ENCODE results near the gene OR6F1. TPM values are rescaled to one million over a fixed set of nuclear protein-coding genes. Genes with fewer than 3 reads are reported as not detected.
"Not testable (repeated sequence)": the region's sequence is repeated elsewhere in the genome, so short reads cannot be mapped to it uniquely, and the experiment has no call there.

OR6F1 gene
- total RNA-seq (not detected), polyA plus RNA-seq (not detected)

GRCh38 chr1:247716546-247716945, at the start of gene OR6F1:
Gene OR6F1 (minus strand): TSS chr1:247716646. CDS start chr1:247712755, 3,891 bp downstream.
- intact Hi-C loops (cut with micrococcal nuclease): no loop called here
- ChIA-PET POLR2A (ENCODE audit: partially characterized antibody) (no interaction called here), CTCF (ENCODE audit: partially characterized antibody) (no interaction called here)
- H3K9me3 ChIP-seq (ENCODE audit: control insufficient read depth in 1 of 2, low read length in 2 of 2): peaks cover 0 to 4% of the 10 kb centered on the region in 2 donors
- no peak within 1 kb of the TSS for H3K4me3 Mint-ChIP-seq
- peak within 1 kb of the TSS in 1 of 7 donors; percentile 68 for H3K27ac Mint-ChIP-seq
- no peaks in the 10 kb centered on the region for H3K36me3 Mint-ChIP-seq
- no peaks in the 10 kb centered on the region for H3K4me1 Mint-ChIP-seq
- DNase-seq: no peak
- no peak within 1 kb of the TSS for H3K4me3 ChIP-seq (ENCODE audit: low read length in 2 of 2)
- no peaks in the 10 kb centered on the region for H3K27me3 ChIP-seq (ENCODE audit: insufficient read depth, low read length)
- H3K27me3 Mint-ChIP-seq: no peaks in the 10 kb centered on the region
- H3K36me3 ChIP-seq (ENCODE audit: insufficient read depth, low read length): no peaks in the 10 kb centered on the region
- peaks cover 0 to 10% (median 4%) of the 10 kb centered on the region in 8 donors for H3K9me3 Mint-ChIP-seq
- no peak within 1 kb of the TSS for H3K27ac ChIP-seq (ENCODE audit: low read depth, low read length)
- no peaks in the 10 kb centered on the region for H3K4me1 ChIP-seq (ENCODE audit: insufficient read depth, low read length)

DNA sequence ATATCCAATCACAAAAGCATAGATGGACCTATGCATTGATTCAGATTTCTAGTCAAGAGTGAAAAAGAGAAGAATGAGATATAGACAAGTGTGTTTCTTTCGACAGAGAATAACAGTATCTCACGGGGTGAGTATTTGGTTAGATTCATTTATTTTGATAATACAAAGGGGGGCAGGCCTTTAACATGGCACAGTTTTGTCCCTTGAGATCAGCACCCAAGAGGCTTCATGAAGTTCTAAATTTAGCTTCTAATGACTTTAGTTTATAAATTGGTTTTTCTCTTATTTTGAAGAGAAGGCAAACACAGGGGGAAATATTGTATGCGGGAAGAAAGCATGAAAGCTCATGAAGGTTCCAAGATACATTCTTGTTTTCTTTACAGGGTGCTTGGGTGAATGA, 44.0 kb upstream of the OR6F1 start, which contains the start of gene OR1C1:
OR1C1 (minus strand) TSS at position 101 of the 400 bp plus-strand sequence. CDS start 2,150 bp downstream, outside the sequence.
- H3K4me1 ChIP-seq (ENCODE audit: insufficient read depth, low read length): no peaks in the 10 kb centered on the region
- Mint-ChIP-seq H3K4me3 (no peak within 1 kb of the TSS), H3K27me3 (peaks cover 0 to 1% of the 10 kb centered on the region in 2 donors), H3K9me3 (peaks cover 0 to 4% (median 2%) of the 10 kb centered on the region in 8 donors), H3K36me3 (no peaks in the 10 kb centered on the region), H3K27ac (no peak within 1 kb of the TSS), H3K4me1 (no peaks in the 10 kb centered on the region)
- H3K4me3 ChIP-seq (ENCODE audit: low read length in 2 of 2): no peak within 1 kb of the TSS
- H3K27me3 ChIP-seq (ENCODE audit: insufficient read depth, low read length): no peaks in the 10 kb centered on the region
- no peaks in the 10 kb centered on the region for H3K9me3 ChIP-seq (ENCODE audit: control insufficient read depth in 1 of 2, low read length in 2 of 2)
- no peak within 1 kb of the TSS for H3K27ac ChIP-seq (ENCODE audit: low read depth, low read length)
- CTCF ChIA-PET (ENCODE audit: partially characterized antibody): no interaction called here
- DNase-seq: no peak
- POLR2A ChIA-PET (ENCODE audit: partially characterized antibody): interaction anchor here (0.6 kb wide), 1 partner anchor 72 kb away, joined by 3 read pairs; no protein-coding TSS in a partner anchor
- no peaks in the 10 kb centered on the region for H3K36me3 ChIP-seq (ENCODE audit: insufficient read depth, low read length)
- intact Hi-C loops (cut with micrococcal nuclease): no loop called here

- H3K4me1 Mint-ChIP-seq; H3K36me3 Mint-ChIP-seq; POLR2A ChIA-PET (ENCODE audit: partially characterized antibody); intact Hi-C loops (cut with micrococcal nuclease); H3K27ac Mint-ChIP-seq; H3K4me1 ChIP-seq (ENCODE audit: insufficient read depth, low read length); H3K9me3 ChIP-seq (ENCODE audit: control insufficient read depth in 1 of 2, low read length in 2 of 2); H3K27me3 Mint-ChIP-seq; H3K36me3 ChIP-seq (ENCODE audit: insufficient read depth, low read length); CTCF ChIA-PET (ENCODE audit: partially characterized antibody); H3K4me3 ChIP-seq (ENCODE audit: low read length in 2 of 2); H3K4me3 Mint-ChIP-seq; DNase-seq; H3K27ac ChIP-seq (ENCODE audit: low read depth, low read length); H3K27me3 ChIP-seq (ENCODE audit: insufficient read depth, low read length): not testable (repeated sequence)
- H3K9me3 Mint-ChIP-seq: peaks cover 0 to 30% (median 13%) of the 10 kb centered on the region in 8 donors
Observed at GRCh38 chr1:247754311-247754710, 37.9 kb upstream of the OR6F1 start.

GRCh38 chr1:247749870-247750269, 33.4 kb upstream of the OR6F1 start:
- no peaks in the 10 kb centered on the region for H3K27me3 ChIP-seq (ENCODE audit: insufficient read depth, low read length)
- CTCF ChIA-PET (ENCODE audit: partially characterized antibody): no interaction called here
- H3K36me3 ChIP-seq (ENCODE audit: insufficient read depth, low read length): no peaks in the 10 kb centered on the region
- POLR2A ChIA-PET (ENCODE audit: partially characterized antibody): no interaction called here
- DNase-seq: no peak
- H3K4me1 Mint-ChIP-seq: no peaks in the 10 kb centered on the region
- H3K9me3 ChIP-seq (ENCODE audit: control insufficient read depth in 1 of 2, low read length in 2 of 2): no peaks in the 10 kb centered on the region
- H3K27ac Mint-ChIP-seq: no peak overlapping the region
- H3K9me3 Mint-ChIP-seq: peaks cover 0 to 30% (median 11%) of the 10 kb centered on the region in 8 donors
- H3K4me1 ChIP-seq (ENCODE audit: insufficient read depth, low read length): no peaks in the 10 kb centered on the region
- H3K36me3 Mint-ChIP-seq: no peaks in the 10 kb centered on the region
- no peaks in the 10 kb centered on the region for H3K27me3 Mint-ChIP-seq
- H3K27ac ChIP-seq (ENCODE audit: low read depth, low read length): no peak overlapping the region
- H3K4me3 Mint-ChIP-seq: no peak overlapping the region
- intact Hi-C loops (cut with micrococcal nuclease): no loop called here
- no peak overlapping the region for H3K4me3 ChIP-seq (ENCODE audit: low read length in 2 of 2)

DNA sequence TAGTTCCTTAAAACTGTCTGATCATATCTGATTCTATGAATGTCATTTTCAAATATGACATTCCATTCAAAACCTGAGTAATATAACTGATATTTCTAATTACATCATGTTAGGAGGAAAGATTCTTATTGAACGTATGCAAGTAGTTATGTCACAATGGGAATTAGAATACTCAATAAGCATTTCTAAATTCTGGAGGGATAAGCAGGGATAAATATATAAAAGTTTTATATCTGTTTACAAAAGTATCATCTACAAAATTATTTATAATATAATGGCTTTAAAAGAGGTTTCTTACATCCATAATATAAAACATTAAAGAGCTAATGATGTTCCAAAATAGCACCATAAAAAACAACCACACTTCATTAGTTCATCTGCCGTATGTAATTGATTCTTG, 31.6 kb upstream of the OR6F1 start, which contains the start of gene OR14A2:
OR14A2 (minus strand) TSS at position 101 of the 400 bp plus-strand sequence.
- no peak within 1 kb of the TSS for H3K27ac Mint-ChIP-seq
- no peaks in the 10 kb centered on the region for H3K27me3 ChIP-seq (ENCODE audit: insufficient read depth, low read length)
- no peaks in the 10 kb centered on the region for H3K36me3 ChIP-seq (ENCODE audit: insufficient read depth, low read length)
- H3K4me1 ChIP-seq (ENCODE audit: insufficient read depth, low read length): no peaks in the 10 kb centered on the region
- H3K4me1 Mint-ChIP-seq: no peaks in the 10 kb centered on the region
- CTCF ChIA-PET (ENCODE audit: partially characterized antibody): no interaction called here
- intact Hi-C loops (cut with micrococcal nuclease): no loop called here
- no peak within 1 kb of the TSS for H3K4me3 Mint-ChIP-seq
- POLR2A ChIA-PET (ENCODE audit: partially characterized antibody): no interaction called here
- no peak within 1 kb of the TSS for H3K4me3 ChIP-seq (ENCODE audit: low read length in 2 of 2)
- peaks cover 0 to 29% (median 11%) of the 10 kb centered on the region in 8 donors for H3K9me3 Mint-ChIP-seq
- H3K27me3 Mint-ChIP-seq: no peaks in the 10 kb centered on the region
- no peak within 1 kb of the TSS for H3K27ac ChIP-seq (ENCODE audit: low read depth, low read length)
- H3K36me3 Mint-ChIP-seq: no peaks in the 10 kb centered on the region
- no peak for DNase-seq
- H3K9me3 ChIP-seq (ENCODE audit: control insufficient read depth in 1 of 2, low read length in 2 of 2): no peaks in the 10 kb centered on the region

GRCh38 chr1:247747616-247748015, 31.2 kb upstream of the OR6F1 start:
- peaks cover 0 to 29% (median 11%) of the 10 kb centered on the region in 8 donors for H3K9me3 Mint-ChIP-seq
- CTCF ChIA-PET (ENCODE audit: partially characterized antibody): no interaction called here
- intact Hi-C loops (cut with micrococcal nuclease): no loop called here
- Histone ChIP-seq H3K27me3 (ENCODE audit: insufficient read depth, low read length) (no peaks in the 10 kb centered on the region), H3K4me3 (ENCODE audit: low read length in 2 of 2) (no peak overlapping the region), H3K9me3 (ENCODE audit: control insufficient read depth in 1 of 2, low read length in 2 of 2) (no peaks in the 10 kb centered on the region), H3K36me3 (ENCODE audit: insufficient read depth, low read length) (no peaks in the 10 kb centered on the region), H3K4me1 (ENCODE audit: insufficient read depth, low read length) (no peaks in the 10 kb centered on the region), H3K27ac (ENCODE audit: low read depth, low read length) (no peak overlapping the region)
- no peak for DNase-seq
- POLR2A ChIA-PET (ENCODE audit: partially characterized antibody): no interaction called here
- no peak overlapping the region for H3K27ac Mint-ChIP-seq
- no peaks in the 10 kb centered on the region for H3K27me3 Mint-ChIP-seq
- no peak overlapping the region for H3K4me3 Mint-ChIP-seq
- no peaks in the 10 kb centered on the region for H3K36me3 Mint-ChIP-seq
- H3K4me1 Mint-ChIP-seq: no peaks in the 10 kb centered on the region

GRCh38 chr1:247746391-247746935, 30.0 kb upstream of the OR6F1 start:
- H3K9me3 Mint-ChIP-seq: peaks cover 0 to 21% (median 8%) of the 10 kb centered on the region in 8 donors
- H3K36me3 ChIP-seq (ENCODE audit: insufficient read depth, low read length): no peaks in the 10 kb centered on the region
- POLR2A ChIA-PET (ENCODE audit: partially characterized antibody): no interaction called here
- H3K27me3 Mint-ChIP-seq: no peaks in the 10 kb centered on the region
- H3K4me1 ChIP-seq (ENCODE audit: insufficient read depth, low read length): no peaks in the 10 kb centered on the region
- no peaks in the 10 kb centered on the region for H3K27me3 ChIP-seq (ENCODE audit: insufficient read depth, low read length)
- H3K27ac ChIP-seq (ENCODE audit: low read depth, low read length): no peak overlapping the region
- H3K4me3 ChIP-seq (ENCODE audit: low read length in 2 of 2): no peak overlapping the region
- no peaks in the 10 kb centered on the region for H3K9me3 ChIP-seq (ENCODE audit: control insufficient read depth in 1 of 2, low read length in 2 of 2)
- no peak for DNase-seq
- no peak overlapping the region for H3K27ac Mint-ChIP-seq
- no peaks in the 10 kb centered on the region for H3K36me3 Mint-ChIP-seq
- no peak overlapping the region for H3K4me3 Mint-ChIP-seq
- CTCF ChIA-PET (ENCODE audit: partially characterized antibody): no interaction called here
- intact Hi-C loops (cut with micrococcal nuclease): no loop called here
- no peaks in the 10 kb centered on the region for H3K4me1 Mint-ChIP-seq

Data from CD4-positive, alpha-beta memory T cell (primary cell).